ENCODE results near the gene ATOH8.

The ATOH8 gene

DNA sequence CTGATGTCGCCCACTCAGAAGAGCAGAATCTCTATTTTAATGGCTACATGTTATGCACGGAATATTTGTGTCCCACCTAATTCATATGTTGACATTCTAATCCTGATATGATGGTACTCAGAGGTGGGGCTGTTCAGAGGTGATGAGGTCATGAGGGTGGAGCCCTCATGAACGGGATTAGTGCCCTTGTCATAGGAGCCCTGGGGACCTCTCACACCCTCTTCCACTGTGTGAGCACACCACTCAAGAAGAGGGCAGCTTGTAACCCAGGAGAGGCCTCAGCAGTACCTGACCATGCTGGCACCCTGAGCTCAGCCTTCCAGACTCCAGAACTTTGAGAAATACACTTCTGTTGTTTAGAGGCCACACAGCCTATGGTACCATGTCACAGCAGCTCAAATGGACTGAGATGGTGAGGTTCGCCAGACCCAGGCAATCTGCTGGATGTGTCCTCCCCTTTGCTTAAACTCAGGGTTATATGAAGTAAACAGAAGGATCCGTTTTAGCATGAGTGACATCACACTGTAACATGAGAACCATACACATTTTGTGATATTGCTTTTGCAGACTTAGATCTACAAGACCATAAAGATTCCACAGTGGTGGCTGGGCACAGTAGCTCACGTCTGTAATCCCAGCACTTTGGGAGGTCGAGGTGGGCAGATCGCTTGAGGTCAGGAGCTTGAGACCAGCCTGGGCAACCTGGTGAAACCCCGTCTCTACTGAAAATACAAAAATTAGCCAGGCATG is 48.7 kb downstream of the ATOH8 start:
- peak; percentile 87 for DNase-seq (ENCODE audit: low read depth)

DNA sequence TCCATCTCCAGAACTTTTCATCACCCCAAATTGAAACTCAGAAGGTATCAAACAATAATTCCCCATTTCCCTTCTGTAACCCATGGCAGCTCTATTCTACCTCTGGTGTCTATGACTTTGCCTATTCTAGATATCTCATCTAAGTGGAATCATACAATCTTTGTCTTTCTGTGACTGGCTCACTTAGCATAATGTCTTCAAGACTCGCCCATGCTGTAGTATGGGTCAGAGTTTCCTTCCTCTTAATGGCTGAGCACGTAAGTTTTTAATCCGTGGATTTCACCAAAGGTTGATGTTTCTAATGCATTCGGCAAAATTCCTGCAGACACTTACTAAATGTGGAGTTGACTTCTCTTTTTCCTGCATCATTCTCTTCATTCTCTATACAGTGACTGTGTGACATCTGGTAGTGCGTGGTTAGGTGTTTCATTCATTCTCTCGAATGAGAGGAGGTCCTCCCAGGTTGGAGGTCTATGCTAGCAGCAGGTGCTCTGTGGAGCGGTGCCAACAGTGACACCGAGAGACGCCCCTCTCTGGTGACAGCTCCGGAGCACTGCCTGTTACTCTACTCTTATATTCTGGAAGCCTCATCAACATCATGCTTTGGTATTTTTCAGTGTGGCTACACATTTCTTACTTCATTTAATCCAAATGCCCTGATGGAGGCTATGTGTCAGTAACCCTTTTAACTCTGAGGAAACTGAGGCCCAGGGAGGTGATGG is 50.1 kb downstream of the ATOH8 start:
- DNase-seq (ENCODE audit: low read depth): no peak

DNA sequence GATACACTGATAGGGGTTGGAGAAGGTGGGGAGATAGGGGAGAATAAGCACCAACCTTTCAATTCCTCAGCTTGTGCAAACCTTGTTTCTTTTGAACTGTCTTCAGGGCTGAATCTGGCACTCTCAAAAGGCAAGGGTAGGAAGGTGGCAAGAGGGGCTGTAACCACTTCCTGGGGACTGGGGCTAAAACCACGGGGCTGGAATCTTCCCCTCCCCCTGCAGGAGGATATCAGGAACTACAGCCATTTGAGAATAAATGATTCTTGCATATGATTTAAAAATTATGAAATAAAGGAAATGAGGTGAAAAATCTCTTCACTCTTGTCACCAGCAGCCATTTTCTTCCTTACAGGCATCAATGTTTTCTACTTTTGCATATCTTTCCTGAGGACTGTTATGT is 50.8 kb downstream of the ATOH8 start:
- no peak for DNase-seq (ENCODE audit: low read depth)

DNA sequence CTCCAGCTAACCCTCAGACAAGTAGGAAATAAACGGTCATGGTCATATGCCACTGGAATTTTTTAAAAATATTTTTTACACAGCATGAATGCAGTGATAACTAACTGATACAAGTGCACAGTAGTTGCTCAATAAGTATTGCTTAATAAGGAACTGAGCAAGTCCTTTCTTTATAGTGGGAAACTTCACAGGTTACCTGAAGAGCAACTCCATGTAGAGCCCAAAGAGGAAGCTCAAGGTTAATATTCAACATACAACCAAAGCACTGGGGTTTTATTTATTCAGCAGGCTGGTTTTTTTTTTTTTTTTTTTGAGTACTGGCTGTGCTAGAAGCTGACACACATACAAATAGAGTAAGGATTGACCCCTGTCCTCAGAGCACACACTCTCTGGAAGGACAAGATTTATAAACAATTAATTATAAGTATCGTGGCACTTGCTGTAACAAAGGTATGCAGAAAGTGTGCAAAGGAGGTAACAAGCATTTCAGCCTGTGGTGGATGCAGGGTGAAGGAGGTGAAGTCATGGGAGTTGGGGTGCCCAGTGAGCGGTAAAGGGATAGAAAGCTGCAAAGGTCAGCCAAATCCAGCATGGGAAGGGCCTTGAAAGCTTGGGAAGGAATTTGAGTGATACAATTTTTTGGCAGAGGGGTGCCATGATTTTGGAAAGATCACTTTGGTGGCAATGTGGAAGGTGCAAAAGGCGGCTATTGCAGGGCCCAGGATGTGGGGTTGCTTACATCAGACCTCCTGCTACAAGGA is 52.7 kb downstream of the ATOH8 start:
- peak; percentile 50 for DNase-seq (ENCODE audit: low read depth)

DNA sequence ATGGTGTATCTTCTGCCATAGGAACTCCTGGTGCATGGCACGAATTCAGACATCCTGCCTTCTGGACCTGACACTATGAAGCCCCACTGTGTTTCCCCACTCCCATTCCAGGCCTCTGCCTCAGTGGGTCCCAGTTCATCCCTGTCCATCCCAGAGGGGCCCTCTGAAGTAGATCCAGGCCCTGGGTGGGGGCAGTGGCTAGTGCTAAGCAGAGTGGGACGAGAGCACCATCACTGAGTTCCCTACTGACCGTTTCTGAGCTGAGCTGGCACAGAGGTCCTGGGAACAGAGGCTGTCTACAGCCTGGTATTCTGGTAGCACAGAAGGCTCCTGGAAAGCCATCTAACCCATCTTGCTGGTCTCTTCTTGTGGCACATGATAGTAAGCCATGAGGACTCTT is 54.0 kb downstream of the ATOH8 start:
- no peak for DNase-seq (ENCODE audit: low read depth)

DNA sequence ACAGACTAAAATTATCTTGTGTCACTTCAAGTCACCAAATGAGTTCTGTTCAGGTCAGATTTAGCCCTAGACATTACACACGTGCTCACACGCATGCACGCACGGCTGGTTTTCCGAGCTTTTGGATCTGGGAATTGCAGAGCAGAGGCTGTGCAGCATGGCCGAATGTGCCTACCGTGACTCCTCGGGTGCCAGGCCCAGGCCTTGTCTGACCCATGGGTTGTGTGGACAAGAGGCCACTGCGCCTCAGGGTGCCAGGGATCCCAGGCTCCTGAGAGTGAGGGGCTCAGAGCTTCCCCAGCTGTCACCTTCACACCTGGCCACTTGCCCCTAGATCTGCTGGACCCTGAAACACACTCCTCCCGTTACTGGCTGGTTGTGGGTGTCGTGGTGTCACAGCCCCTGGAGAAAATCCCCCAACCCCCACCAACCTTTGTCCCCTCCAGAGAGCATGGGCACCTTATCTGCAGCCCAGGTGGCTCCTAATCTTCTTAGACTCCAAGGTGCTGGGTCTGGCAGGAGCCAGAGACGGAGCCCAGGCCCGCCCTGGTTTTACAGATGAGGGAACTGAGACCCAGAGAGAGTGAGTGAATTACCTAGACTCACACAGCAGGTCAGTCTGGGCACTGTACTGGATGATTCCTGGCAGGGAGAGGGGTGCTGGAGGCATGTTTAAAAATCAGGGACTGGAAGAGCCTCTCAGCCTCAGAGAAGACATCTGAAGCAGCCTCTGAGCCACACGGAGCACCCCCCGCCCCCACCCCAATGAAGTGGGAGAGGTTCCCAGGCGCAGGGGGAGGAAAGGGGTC is 56.8 kb downstream of the ATOH8 start:
- peak; percentile 12 for DNase-seq (ENCODE audit: low read depth)

DNA sequence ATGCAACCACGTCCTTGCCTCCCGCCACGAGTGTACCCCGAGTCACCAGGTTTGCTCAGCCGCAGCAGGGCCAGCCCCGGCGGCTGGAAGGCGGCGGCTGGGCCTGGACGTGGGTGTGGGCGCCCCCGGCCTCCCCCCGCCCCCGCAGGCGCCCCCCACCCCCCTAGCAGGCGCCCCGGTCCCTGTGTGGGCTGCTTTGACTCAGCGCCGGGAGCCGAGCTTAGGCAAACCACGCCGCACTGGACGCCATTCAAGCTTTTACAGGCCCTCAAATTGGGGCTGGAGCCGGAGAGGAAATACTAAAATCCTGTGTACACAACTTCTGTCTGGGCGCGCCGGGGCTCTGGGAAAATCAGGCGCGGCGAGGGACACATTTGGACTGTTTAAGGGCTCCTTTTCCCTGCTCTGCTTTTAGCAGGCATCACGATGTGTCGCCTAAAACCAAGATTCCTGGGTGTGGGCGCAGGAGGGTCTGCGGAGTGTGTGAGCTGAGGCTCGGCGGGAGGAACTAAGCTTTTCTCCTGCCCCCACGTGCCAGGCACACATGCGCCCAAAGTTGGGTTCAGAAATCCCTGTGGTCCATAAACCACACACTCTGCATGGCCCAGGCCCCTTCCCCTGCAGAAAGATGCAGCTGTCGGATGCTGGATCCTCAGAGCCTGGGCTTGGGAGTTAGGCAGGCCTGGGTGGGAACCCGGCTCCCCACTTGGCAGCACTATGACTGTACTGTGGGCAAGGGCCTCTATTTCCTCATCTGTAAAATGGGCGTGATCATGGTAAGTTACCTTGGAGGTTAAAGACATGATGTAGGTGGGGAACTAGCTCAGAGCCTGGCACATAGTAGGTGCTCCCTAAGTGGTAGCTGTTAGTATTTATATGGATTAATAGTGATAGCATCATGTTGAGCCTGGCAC is 57.6 kb downstream of the ATOH8 start:
- DNase-seq (ENCODE audit: low read depth): peak; percentile 48

DNA sequence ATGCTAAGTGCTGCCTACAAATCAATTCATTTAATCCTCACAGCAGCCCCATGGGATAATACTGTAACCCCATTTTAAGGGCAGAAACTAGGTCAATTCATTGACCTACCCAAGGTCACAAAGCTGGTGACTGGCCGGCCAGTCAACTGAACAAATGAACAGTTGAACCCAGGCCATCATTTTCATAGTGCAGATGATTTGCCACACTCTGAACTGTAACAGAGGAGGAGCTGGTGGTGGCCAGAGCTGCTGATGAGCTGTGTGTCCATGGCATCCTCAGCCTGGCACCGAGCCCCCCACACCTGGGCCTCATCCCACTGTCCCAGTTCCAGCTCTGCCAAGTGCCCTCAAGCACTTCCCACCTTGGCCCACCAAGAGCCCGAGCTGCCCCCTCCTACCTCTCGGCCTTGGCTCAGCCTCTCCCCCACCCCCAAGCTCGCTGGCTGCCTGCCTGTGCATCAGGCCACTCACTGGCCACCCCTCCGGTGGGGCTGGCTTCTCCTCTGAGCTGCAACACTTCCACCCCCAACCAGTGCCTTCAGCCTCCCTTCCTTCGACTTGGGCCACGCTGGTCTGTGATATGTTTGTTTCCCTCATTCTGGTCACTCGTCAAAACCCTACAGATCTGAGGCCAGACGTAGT is 58.4 kb downstream of the ATOH8 start:
- DNase-seq (ENCODE audit: low read depth): no peak

DNA sequence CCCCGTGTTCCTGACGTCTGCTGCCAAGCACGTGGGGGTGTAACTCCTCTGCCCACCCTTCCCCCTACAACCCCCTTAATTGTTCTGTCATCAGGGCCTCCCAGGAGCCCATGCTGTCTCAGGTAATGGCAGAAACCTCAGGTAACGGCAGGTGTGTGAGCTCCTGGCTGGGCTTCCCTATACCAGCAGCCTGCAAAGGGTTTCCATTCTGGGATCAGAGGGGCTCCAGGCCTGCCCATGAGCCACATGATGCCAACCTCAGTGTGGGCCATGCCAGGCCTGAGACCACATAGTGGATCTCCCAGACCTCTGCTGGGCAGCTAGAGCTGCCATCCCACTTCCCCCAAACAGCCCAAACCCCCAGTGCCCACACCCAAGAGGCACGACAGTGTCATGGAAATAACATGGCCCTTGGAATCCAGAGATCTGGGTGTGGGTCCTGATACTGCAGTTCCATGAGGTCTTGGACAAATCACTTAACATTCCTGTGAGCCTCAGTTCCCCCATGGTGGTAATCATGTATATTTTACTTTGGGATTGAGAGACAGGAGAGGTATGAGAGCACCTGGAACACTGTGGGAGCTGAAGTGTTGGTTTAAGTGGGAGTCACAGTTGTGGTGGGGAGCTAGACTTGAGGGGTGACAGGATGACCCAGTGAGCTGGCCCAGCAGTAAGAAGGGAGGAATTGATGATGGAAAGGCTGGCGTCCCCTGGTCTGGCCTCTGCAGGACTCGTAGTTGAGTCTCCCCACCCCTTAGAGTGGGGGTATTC is 59.6 kb downstream of the ATOH8 start:
- DNase-seq (ENCODE audit: low read depth): no peak

DNA sequence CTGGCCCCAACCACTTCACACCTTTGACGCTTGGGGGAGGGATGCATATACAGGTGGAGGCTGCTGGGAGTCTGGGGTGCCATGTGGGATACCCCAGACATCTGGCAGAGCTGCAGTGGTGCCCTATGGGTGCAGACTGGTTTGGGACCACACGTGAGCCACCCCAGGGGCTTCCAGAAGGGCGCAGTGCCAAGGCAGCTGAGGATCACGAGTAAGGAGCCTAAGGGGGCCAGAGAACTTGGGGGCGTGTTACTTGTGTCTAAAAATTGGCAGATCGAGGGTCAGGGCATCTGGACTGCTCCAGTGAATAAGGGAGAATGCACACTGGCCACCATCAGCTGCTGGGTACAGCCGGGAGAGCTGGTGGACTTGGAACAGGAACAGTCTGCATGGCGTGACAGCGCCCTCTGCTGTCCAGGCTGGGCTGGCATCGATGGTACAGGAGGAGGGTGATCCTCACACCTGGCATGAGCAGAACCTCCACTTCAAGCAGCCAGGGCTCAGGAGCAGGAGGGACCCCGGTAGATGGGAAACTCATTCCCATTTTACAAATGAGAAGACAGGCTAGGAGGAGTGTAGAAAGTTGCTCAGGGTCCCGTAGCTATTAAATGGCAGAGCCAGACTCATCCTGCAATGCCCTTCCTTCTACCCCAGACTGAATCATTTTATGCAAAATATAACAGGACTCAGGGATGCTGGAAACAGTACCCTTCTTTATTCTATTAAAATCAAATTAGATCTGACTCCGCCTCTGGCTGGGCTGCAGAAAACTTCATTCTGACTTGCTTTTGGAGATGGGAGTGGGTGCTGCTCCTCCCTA is 60.4 kb downstream of the ATOH8 start:
- DNase-seq (ENCODE audit: low read depth): peak; percentile 81

DNA sequence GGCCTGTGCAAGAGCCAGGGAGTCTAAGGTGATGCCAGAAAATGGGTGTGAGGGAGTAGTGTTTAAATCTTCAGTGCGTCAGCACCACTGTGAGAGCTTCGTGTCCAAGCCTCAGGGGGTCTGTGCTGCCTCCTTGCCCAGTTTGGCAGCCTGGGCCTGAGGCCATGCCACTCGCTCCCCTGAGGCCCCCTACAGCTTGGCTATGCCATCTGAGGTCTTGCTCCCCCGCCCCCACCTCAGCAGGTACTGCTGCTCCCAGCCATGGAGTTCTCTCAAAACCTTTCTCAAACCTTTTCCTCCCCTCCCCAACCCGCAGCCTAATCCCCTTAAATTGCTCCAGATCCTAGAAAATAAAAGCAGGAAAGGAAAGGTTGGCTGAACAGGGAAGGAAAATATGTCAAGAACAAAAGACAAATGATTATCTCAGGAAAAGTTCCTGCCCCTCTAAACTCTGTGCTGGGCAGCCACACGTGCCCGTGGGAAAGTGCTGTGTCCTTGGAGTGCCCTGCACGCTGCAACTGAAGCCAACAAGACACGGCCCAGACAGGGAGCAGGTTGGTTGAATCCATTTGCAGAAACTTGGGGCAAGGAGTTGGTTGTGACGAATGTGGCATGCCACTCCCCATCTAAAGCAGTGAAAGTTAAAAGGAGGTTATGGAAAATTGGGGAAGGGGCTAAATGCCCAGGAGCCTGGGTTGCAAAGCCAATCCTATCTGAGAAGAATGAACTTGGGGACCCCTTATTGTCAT is 61.2 kb downstream of the ATOH8 start:
- no peak for DNase-seq (ENCODE audit: low read depth)

DNA sequence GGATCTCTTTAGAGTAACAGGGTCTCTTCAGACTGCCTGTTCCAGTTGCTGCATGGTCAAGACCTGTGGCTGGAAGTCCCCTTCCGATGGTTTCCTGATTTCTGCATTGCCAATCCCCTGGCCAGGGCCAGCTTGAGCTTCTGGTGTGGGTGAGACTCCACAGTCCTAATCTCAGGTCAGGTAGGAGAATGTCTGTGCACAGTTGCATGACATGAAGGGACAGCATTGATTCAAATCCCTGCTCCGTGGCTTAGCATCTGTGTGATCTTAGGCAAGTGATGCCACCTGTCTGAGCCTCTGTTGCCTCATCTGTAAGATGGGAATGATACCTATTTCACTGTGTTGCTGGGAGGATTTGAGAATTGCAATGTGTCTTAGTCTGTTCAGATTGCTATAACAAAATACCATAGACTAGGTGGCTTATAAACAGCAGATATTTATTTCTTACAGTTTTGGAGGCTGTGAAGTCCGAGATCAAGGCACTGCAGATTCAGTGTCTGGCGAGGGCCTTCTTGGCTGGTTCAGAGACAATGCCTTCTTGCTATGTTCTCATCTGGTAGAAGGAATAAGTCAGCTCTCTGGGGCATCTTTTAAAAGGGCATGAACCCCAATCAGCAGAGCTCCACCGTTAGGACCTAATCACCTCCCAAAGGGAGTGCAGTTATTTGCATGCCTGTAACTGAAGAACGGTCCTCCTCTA is 66.2 kb downstream of the ATOH8 start:
- no peak for DNase-seq (ENCODE audit: low read depth)

DNA sequence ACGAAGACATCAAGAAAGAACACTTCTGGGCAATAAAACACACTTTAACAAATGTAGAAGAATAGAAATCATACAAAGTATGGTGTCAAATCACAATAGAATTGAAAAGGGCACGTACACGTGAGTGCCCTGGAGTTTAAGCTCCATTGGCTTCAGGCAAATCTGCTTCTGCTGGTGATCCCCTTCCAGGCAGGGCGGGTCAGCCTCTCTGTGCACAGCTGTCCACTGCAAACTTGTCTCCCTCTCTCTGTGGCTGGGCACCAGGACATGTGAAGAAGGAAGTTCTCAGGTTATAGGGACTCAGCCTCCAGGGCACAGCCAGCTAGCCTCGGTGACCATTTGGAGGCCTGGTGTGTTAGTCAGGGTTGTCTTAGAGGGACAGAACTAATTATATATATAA is 69.0 kb downstream of the ATOH8 start:
- DNase-seq (ENCODE audit: low read depth): no peak

DNA sequence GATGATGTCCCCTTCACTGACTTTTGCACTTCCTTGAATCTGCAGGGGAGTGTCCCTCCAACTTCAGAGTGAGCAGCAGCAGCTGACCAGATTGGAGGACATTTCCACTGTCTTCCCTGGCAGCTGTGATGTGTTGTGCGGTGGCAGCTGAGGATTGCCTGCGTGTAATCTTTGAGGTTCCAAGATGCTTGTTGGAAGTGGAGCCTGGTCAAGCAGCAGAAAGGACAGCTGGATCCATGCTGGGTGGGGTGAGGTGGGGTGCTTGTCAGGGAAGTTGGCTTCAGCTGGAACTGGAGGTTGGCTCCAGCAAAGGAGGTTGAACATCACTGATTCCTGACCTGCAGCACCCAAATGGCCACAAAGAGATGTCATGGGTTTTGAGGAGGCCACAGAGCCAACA is 70.2 kb downstream of the ATOH8 start:
- no peak for DNase-seq (ENCODE audit: low read depth)

DNA sequence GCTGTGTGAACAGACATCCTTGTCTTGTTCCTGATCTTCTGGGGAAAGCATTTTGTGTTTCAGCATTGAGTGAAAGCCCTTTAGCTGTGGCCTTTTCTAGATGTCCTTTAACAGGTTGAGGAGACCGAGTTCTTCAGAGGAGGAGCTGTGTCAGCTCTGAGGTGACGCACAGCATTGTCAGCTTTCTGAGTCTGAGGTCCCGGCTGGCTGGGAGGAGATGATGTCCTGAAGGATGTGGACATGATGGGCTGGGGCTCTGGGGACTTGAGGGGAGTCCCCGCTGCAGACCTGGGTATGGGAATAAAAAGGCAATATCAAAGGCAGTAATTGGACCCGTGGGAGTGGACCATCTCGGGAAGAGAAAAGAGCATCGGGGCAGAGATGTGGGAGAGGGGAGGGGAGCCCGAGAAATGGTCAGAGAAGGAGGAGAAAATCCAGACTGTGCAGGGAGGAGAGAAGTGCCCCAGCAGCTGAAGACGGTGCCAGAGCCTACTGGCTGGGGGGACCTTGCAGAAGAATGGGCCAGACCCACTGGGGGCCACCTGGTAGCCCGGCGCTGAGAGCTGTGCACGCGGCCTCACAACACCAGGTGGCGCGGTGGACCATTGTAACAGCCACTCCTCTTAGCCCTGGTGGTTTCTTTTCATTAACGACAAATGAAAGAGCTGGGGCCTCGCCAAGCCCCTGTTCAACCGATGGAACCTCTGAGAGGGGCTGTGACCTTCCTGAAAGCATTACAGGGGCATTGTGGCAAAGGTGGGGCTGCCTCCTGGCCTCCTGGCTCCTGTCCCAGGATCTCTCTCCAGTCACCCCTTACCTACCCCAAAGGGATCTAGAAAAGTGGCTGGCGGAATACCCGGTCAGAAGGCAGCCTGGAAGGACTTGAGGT is 73.4 kb downstream of the ATOH8 start:
- peak; percentile 46 for DNase-seq (ENCODE audit: low read depth)

DNA sequence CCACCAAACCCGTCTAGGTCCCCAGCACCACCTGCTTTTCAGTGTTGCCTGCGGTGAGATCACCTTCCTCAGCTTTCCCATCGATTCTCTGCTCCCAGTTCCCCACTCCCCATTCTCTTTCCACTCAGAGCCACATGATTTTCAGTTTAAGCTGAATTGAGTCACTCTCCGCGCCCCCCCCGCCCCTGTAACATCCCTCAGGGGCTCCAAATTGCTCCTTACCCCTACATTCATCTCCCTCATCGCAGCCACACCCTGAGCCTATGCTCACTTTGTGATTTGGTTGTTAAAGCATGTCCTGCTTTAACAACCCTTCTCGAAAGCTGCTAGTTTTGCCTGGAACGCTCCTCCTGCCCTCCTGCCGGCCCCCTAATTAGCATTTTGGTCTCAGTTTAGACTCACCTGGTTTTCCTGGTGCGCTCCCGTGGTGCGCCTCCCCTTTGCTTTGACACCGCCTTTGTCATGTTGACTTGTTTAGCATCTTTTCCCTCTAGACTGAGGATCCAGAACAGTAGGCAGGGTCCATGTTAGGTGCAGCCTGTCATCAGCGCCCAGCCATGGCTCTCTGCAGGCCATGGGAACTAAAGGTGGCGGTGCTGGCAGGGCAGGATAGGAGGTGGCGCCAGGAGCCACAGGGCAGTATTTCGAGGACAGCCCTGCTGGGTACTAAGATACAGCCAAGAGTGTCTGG is 74.2 kb downstream of the ATOH8 start:
- DNase-seq (ENCODE audit: low read depth): no peak
